ENCODE results near the gene COBLL1. TPM values are rescaled to one million over a fixed set of nuclear protein-coding genes. Genes with fewer than 3 reads are reported as not detected.

Gene COBLL1
- total RNA-seq, 1 donor from 2014 or later, result 1.0 TPM

GRCh38 chr2:164742738-164743317 is 98.8 kb downstream of the COBLL1 start:
- Histone ChIP-seq H3K4me2 (no peak overlapping the region), H3K27me3 (no peaks in the 10 kb centered on the region), H3K27ac (no peak overlapping the region), H3K79me2 (ENCODE audit: low read depth) (no peaks in the 10 kb centered on the region), H3F3A (ENCODE audit: low read depth) (no peaks in the 10 kb centered on the region), H4K20me1 (ENCODE audit: low read depth) (no peaks in the 10 kb centered on the region), H3K9ac (no peak overlapping the region), H3K9me3 (ENCODE audit: low read depth) (no peaks in the 10 kb centered on the region), H2AFZ (replicated peaks) (no peak overlapping the region), H3K4me3 (no peak overlapping the region), H3K36me3 (no peaks in the 10 kb centered on the region), H3K4me1 (no peaks in the 10 kb centered on the region)
- no peak overlapping the region for H3K27ac Mint-ChIP-seq
- H3K4me3 Mint-ChIP-seq, result no peak overlapping the region
- H3K9me3 Mint-ChIP-seq, result no peaks in the 10 kb centered on the region
- TF ChIP-seq EZH2 (IDR thresholded peaks at IDR 0.05) (no peak), CTCF (IDR thresholded peaks at IDR 0.05) (no peak), EZH2phosphoT487 (IDR thresholded peaks at IDR 0.05) (no peak)
- DNase-seq (ENCODE audit: low spot score), result no peak
- no peaks in the 10 kb centered on the region for H3K27me3 Mint-ChIP-seq (ENCODE audit: insufficient read depth, low read depth)
- no peaks in the 10 kb centered on the region for H3K36me3 Mint-ChIP-seq
- H3K4me1 Mint-ChIP-seq, result peaks cover 3% of the 10 kb centered on the region

- Histone ChIP-seq H3K4me2 (no peak overlapping the region), H3K27me3 (no peaks in the 10 kb centered on the region), H3K79me2 (ENCODE audit: low read depth) (no peaks in the 10 kb centered on the region), H3F3A (ENCODE audit: low read depth) (no peaks in the 10 kb centered on the region), H3K9me3 (ENCODE audit: low read depth) (no peaks in the 10 kb centered on the region), H3K4me1 (no peaks in the 10 kb centered on the region), H3K36me3 (no peaks in the 10 kb centered on the region), H3K27ac (no peak overlapping the region), H3K4me3 (no peak overlapping the region), H4K20me1 (ENCODE audit: low read depth) (no peaks in the 10 kb centered on the region), H3K9ac (no peak overlapping the region), H2AFZ (replicated peaks) (no peak overlapping the region)
- Mint-ChIP-seq H3K4me1 (peaks cover 3% of the 10 kb centered on the region), H3K27ac (no peak overlapping the region), H3K27me3 (ENCODE audit: insufficient read depth, low read depth) (no peaks in the 10 kb centered on the region), H3K4me3 (no peak overlapping the region), H3K36me3 (no peaks in the 10 kb centered on the region), H3K9me3 (no peaks in the 10 kb centered on the region)
- no peak for DNase-seq (ENCODE audit: low spot score)
- TF ChIP-seq EZH2phosphoT487 (IDR thresholded peaks at IDR 0.05), result no peak
- no peak for TF ChIP-seq CTCF (IDR thresholded peaks at IDR 0.05)
- TF ChIP-seq EZH2 (IDR thresholded peaks at IDR 0.05), result no peak
Observed at GRCh38 chr2:164739966-164740365, 101.7 kb downstream of the COBLL1 start.

GRCh38 chr2:164737612-164738081 is 104.0 kb downstream of the COBLL1 start:
- Histone ChIP-seq H3K9ac (no peak overlapping the region), H4K20me1 (ENCODE audit: low read depth) (no peaks in the 10 kb centered on the region), H3F3A (ENCODE audit: low read depth) (no peaks in the 10 kb centered on the region), H3K4me3 (no peak overlapping the region), H3K4me2 (no peak overlapping the region), H3K27me3 (no peaks in the 10 kb centered on the region), H3K4me1 (peaks cover 8% of the 10 kb centered on the region), H3K36me3 (no peaks in the 10 kb centered on the region), H2AFZ (replicated peaks) (no peak overlapping the region), H3K79me2 (ENCODE audit: low read depth) (no peaks in the 10 kb centered on the region), H3K9me3 (ENCODE audit: low read depth) (no peaks in the 10 kb centered on the region), H3K27ac (no peak overlapping the region)
- DNase-seq (ENCODE audit: low spot score), result peak; percentile 83
- Mint-ChIP-seq H3K27me3 (ENCODE audit: insufficient read depth, low read depth) (no peaks in the 10 kb centered on the region), H3K36me3 (no peaks in the 10 kb centered on the region), H3K4me1 (peaks cover 14% of the 10 kb centered on the region), H3K9me3 (no peaks in the 10 kb centered on the region), H3K4me3 (no peak overlapping the region), H3K27ac (no peak overlapping the region)
- no peak for TF ChIP-seq EZH2phosphoT487 (IDR thresholded peaks at IDR 0.05)
- TF ChIP-seq CTCF (IDR thresholded peaks at IDR 0.05), result peak; percentile 95
- no peak for TF ChIP-seq EZH2 (IDR thresholded peaks at IDR 0.05)

All from neural progenitor cell (in vitro differentiated cells).